ENCODE results near the gene CADM1. TPM values are rescaled to one million over a fixed set of nuclear protein-coding genes. Genes with fewer than 3 reads are reported as not detected.

The CADM1 gene
- total and polyA plus RNA-seq, 4 donors: 13.0 to 40.6 (median 28.9) TPM

GRCh38 chr11:115219376-115219775, 284.8 kb downstream of the CADM1 start:
- Histone ChIP-seq H3K4me3 (ENCODE audit: low read depth in 1 of 3, low read length in 3 of 3) (no peak overlapping the region), H3K27ac (ENCODE audit: low read depth in 1 of 2, low read length in 2 of 2) (no peak overlapping the region), H3K9ac (ENCODE audit: low read depth in 1 of 2, low read length in 2 of 2) (no peak overlapping the region), H3K4me1 (ENCODE audit: control insufficient read depth in 4 of 4, insufficient read depth in 4 of 4, low read length in 3 of 4) (no peaks in the 10 kb centered on the region), H3K27me3 (ENCODE audit: control insufficient read depth in 4 of 4, insufficient read depth in 4 of 4, low read length in 3 of 4) (no peaks in the 10 kb centered on the region), H3K9me3 (ENCODE audit: control insufficient read depth in 4 of 4, low read length in 3 of 4) (no peaks in the 10 kb centered on the region), H3K36me3 (ENCODE audit: control insufficient read depth in 4 of 4, insufficient read depth in 3 of 4, low read depth in 1 of 4, low read length in 3 of 4) (peaks cover 0 to 30% (median 4%) of the 10 kb centered on the region in 4 donors)
- no peak for DNase-seq (ENCODE audit: low spot score)
- TF ChIP-seq HNF4G (IDR thresholded peaks at IDR 0.05) (no peak), REST (IDR thresholded peaks at IDR 0.05) (no peak), SP1 (IDR thresholded peaks at IDR 0.05) (no peak), RAD21 (IDR thresholded peaks at IDR 0.05) (no peak), HNF4A (conservative IDR thresholded peaks at IDR 0.05) (no peak), CTCF (IDR thresholded peaks at IDR 0.05; ENCODE audit: low read depth, low read length, missing input control) (no peak), RXRA (IDR thresholded peaks at IDR 0.05) (no peak), ATF3 (IDR thresholded peaks at IDR 0.05) (no peak), FOXA1 (IDR thresholded peaks at IDR 0.05) (no peak), ZBTB33 (IDR thresholded peaks at IDR 0.05) (no peak)
- WGBS: 70% methylated on average over 3 of the region's 3 CpGs

GRCh38 chr11:115217726-115218311, 286.4 kb downstream of the CADM1 start:
- Histone ChIP-seq H3K4me3 (ENCODE audit: low read depth in 1 of 3, low read length in 3 of 3) (no peak overlapping the region), H3K9ac (ENCODE audit: low read depth in 1 of 2, low read length in 2 of 2) (no peak overlapping the region), H3K36me3 (ENCODE audit: control insufficient read depth in 4 of 4, insufficient read depth in 3 of 4, low read depth in 1 of 4, low read length in 3 of 4) (peaks cover 0 to 40% (median 10%) of the 10 kb centered on the region in 4 donors), H3K9me3 (ENCODE audit: control insufficient read depth in 4 of 4, low read length in 3 of 4) (no peaks in the 10 kb centered on the region), H3K27ac (ENCODE audit: low read depth in 1 of 2, low read length in 2 of 2) (no peak overlapping the region), H3K27me3 (ENCODE audit: control insufficient read depth in 4 of 4, insufficient read depth in 4 of 4, low read length in 3 of 4) (no peaks in the 10 kb centered on the region), H3K4me1 (ENCODE audit: control insufficient read depth in 4 of 4, insufficient read depth in 4 of 4, low read length in 3 of 4) (no peaks in the 10 kb centered on the region)
- DNase-seq (ENCODE audit: low spot score): no peak
- TF ChIP-seq EGR1 (IDR thresholded peaks at IDR 0.05; ENCODE audit: low read depth in 2 of 2): no peak
- WGBS: 88% methylated on average over 8 of the region's 8 CpGs

Data from liver (tissue), 9 donors.